Ishikawa (cell line): ENCODE data around the gene SLC24A4.

Experiments used
- CEBPB ChIP-seq: IDR thresholded peaks from 2 replicates; pipeline ENCODE4 v1.6.1; 2012
- CREB1 ChIP-seq: IDR thresholded peaks from 2 replicates; pipeline ENCODE4 v1.6.1; 2012; ENCODE audit warnings: low read depth
- EGR1 ChIP-seq: IDR thresholded peaks from 2 replicates; pipeline ENCODE4 v1.6.1; 2012
- EP300 ChIP-seq: IDR thresholded peaks from 2 replicates; pipeline ENCODE4 v1.6.1; 2012; ENCODE audit warnings: borderline replicate concordance
- FOXM1 ChIP-seq: IDR thresholded peaks from 2 replicates; pipeline ENCODE4 v1.6.1; 2012; ENCODE audit warnings: low read depth, borderline replicate concordance
- MAX ChIP-seq: IDR thresholded peaks from 2 replicates; pipeline ENCODE4 v1.6.1; 2012
- NFIC ChIP-seq: IDR thresholded peaks from 2 replicates; pipeline ENCODE4 v1.6.1; 2012
- RAD21 ChIP-seq: IDR thresholded peaks from 2 replicates; pipeline ENCODE4 v1.6.1; 2012; ENCODE audit warnings: low read depth
- REST ChIP-seq: IDR thresholded peaks from 2 replicates; pipeline ENCODE4 v1.6.1; 2012; ENCODE audit warnings: low read depth, mild to moderate bottlenecking
- TAF1 ChIP-seq: IDR thresholded peaks from 2 replicates; pipeline ENCODE4 v1.6.1; 2012; ENCODE audit warnings: low read depth, mild to moderate bottlenecking
- TCF12 ChIP-seq: IDR thresholded peaks from 2 replicates; pipeline ENCODE4 v1.6.1; 2012; ENCODE audit warnings: low read depth
- TEAD4 ChIP-seq: IDR thresholded peaks from 2 replicates; pipeline ENCODE4 v1.6.1; 2012
- USF1 ChIP-seq: IDR thresholded peaks from 2 replicates; pipeline ENCODE4 v1.6.1; 2012
- YY1 ChIP-seq: IDR thresholded peaks from 2 replicates; pipeline ENCODE4 v1.6.1; 2012; ENCODE audit warnings: low read depth
- ZBTB7A ChIP-seq: IDR thresholded peaks from 2 replicates; pipeline ENCODE4 v1.6.1; 2012; ENCODE audit warnings: low read depth

Gene SLC24A4

GRCh38 chr14:92317511-92317910, 5.5 kb upstream of the SLC24A4 start:
- TF ChIP-seq ZBTB7A (no peak), RAD21 (no peak), TEAD4 (no peak), YY1 (no peak), EGR1 (no peak), CEBPB (no peak), USF1 (no peak), CREB1 (no peak), EP300 (no peak), NFIC (no peak), MAX (no peak), REST (no peak), FOXM1 (no peak), TAF1 (no peak), TCF12 (no peak)

GRCh38 chr14:92321701-92322100, 1.3 kb upstream of the SLC24A4 start:
- TF ChIP-seq CEBPB = no peak
- TF ChIP-seq REST = no peak
- TF ChIP-seq FOXM1 = no peak
- no peak for TF ChIP-seq TEAD4
- TF ChIP-seq ZBTB7A = no peak
- no peak for TF ChIP-seq CREB1
- no peak for TF ChIP-seq TCF12
- TF ChIP-seq MAX = no peak
- no peak for TF ChIP-seq YY1
- no peak for TF ChIP-seq RAD21
- no peak for TF ChIP-seq EP300
- TF ChIP-seq USF1 = no peak
- no peak for TF ChIP-seq TAF1
- TF ChIP-seq EGR1 = no peak
- TF ChIP-seq NFIC = no peak

- TF ChIP-seq CEBPB (no peak), RAD21 (no peak), REST (no peak), EP300 (no peak), YY1 (no peak), MAX (no peak), TEAD4 (no peak), TCF12 (no peak), ZBTB7A (no peak), EGR1 (no peak), NFIC (no peak), USF1 (no peak), TAF1 (no peak), FOXM1 (no peak), CREB1 (no peak)
Measured at GRCh38 chr14:92322516-92322915, 449 bp upstream of the SLC24A4 start.

GRCh38 chr14:92323916-92324818, 1.2 kb downstream of the SLC24A4 start:
- TF ChIP-seq CEBPB (no peak), NFIC (no peak), EP300 (no peak), ZBTB7A (no peak), RAD21 (no peak), USF1 (no peak), TAF1 (no peak), YY1 (no peak), FOXM1 (no peak), CREB1 (no peak), MAX (no peak), EGR1 (no peak), TCF12 (no peak), TEAD4 (no peak), REST (no peak)
